Prostate gland (tissue), 2 donors: Measurements from ENCODE around the gene TBX10.

Source experiments
- POLR2A ChIP-seq: fragments of 450-650 bp; IDR thresholded peaks from one replicate; pipeline ENCODE4 v1.6.1; 2016; ENCODE audit warnings: antibody characterized with exemption, mild to moderate bottlenecking
- TF ChIP-seq, protein P1 (sequence below), 4 experiments: fragments of 200-600 bp in 2 of 4; fragments of 450-650 bp in 2 of 4; sonication (generic) in 2 of 4; IDR thresholded peaks; 1 replicate in 3 of 4; 2 replicates in 1 of 4; pipeline ENCODE4 v1.5.1; 2016 to 2019; ENCODE audit warnings: antibody characterized with exemption in 4 of 4, mild to moderate bottlenecking in 2 of 4, moderate library complexity in 2 of 4

DNA sequence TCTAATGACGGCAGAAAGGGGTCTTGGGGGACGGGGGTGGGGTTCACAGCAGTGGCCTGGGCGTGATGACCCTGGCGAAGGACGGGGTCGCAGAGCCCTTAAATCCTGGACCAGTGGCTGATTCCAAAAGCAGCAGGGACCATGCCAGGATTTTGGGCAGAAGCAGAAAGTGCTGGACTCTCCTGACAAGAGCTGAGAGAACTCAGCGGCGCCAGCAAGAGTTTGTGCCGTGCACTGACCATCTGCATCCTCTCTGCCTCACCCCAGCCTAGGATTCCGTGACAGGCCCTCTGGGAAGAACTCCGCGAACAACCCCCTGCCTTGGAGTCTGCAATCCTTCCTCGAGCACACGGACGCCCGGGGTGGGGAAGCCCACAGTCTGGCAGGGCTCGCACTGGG is 33.5 kb downstream of the TBX10 start:
- TF ChIP-seq, protein P1, sequence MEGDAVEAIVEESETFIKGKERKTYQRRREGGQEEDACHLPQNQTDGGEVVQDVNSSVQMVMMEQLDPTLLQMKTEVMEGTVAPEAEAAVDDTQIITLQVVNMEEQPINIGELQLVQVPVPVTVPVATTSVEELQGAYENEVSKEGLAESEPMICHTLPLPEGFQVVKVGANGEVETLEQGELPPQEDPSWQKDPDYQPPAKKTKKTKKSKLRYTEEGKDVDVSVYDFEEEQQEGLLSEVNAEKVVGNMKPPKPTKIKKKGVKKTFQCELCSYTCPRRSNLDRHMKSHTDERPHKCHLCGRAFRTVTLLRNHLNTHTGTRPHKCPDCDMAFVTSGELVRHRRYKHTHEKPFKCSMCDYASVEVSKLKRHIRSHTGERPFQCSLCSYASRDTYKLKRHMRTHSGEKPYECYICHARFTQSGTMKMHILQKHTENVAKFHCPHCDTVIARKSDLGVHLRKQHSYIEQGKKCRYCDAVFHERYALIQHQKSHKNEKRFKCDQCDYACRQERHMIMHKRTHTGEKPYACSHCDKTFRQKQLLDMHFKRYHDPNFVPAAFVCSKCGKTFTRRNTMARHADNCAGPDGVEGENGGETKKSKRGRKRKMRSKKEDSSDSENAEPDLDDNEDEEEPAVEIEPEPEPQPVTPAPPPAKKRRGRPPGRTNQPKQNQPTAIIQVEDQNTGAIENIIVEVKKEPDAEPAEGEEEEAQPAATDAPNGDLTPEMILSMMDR (IDR thresholded peaks at IDR 0.05), result no peak
- no peak for TF ChIP-seq POLR2A
